CD4-positive, alpha-beta memory T cell (primary cell): ENCODE results near the gene METTL1. TPM values are rescaled to one million over a fixed set of nuclear protein-coding genes. Genes with fewer than 3 reads are reported as not detected.

Experiments used
- CTCF ChIA-PET: fragments of 350-600 bp; sonication (Branson Sonifier 250); formaldehyde crosslinking; loops from one replicate; lab custom pipeline; 2021; ENCODE audit warnings: inconsistent platforms; ENCODE audit not compliant: partially characterized antibody; lab: Charles Lee
- POLR2A ChIA-PET: fragments of 350-600 bp; sonication (Branson Sonifier 250); formaldehyde crosslinking; loops from one replicate; lab custom pipeline; 2021; ENCODE audit not compliant: partially characterized antibody; lab: Charles Lee
- DNase-seq, 5 donors: peaks; one replicate each; pipeline versions ENCODE4 v3.0.0 to v3.0.0-alpha.2; 2020 to 2022; ENCODE audit warnings: mixed read lengths in 1 of 5
- H3K27ac ChIP-seq: one replicate; pipeline ENCODE4 v1.7.0; 2013; ENCODE audit warnings: low read depth, low read length
- H3K27me3 ChIP-seq: 2 replicates; pipeline ENCODE4 v1.7.0; 2013; ENCODE audit warnings: mild to moderate bottlenecking, low read length, moderate library complexity; ENCODE audit not compliant: insufficient read depth
- H3K36me3 ChIP-seq: 2 replicates; pipeline ENCODE4 v1.7.0; 2013; ENCODE audit warnings: mild to moderate bottlenecking, low read length, moderate library complexity; ENCODE audit not compliant: insufficient read depth
- H3K4me1 ChIP-seq: 2 replicates; pipeline ENCODE4 v1.7.0; 2013; ENCODE audit warnings: mild to moderate bottlenecking, low read length, moderate library complexity; ENCODE audit not compliant: insufficient read depth
- H3K4me3 ChIP-seq, 2 donors: one replicate each; pipeline ENCODE4 v1.7.0; 2013; ENCODE audit warnings: low read length in 2 of 2, mild to moderate bottlenecking in 1 of 2
- H3K9me3 ChIP-seq, 2 donors: one replicate each; pipeline ENCODE4 v1.7.0; 2013; ENCODE audit warnings: low read length in 2 of 2, control low read depth in 1 of 2; ENCODE audit not compliant: control insufficient read depth in 1 of 2
- H3K27ac Mint-ChIP-seq, 7 donors: one replicate each; pipeline ENCODE4 v1.8.0; 2020 to 2021; ENCODE audit warnings: mixed read lengths in 7 of 7, mild to moderate bottlenecking in 6 of 7, inconsistent platforms in 3 of 7, moderate library complexity in 3 of 7
- H3K27me3 Mint-ChIP-seq, 2 donors: one replicate each; pipeline ENCODE4 v1.8.0; 2020 to 2021; ENCODE audit warnings: mixed read lengths in 2 of 2
- H3K36me3 Mint-ChIP-seq, 2 donors: one replicate each; pipeline ENCODE4 v1.8.0; 2020 to 2021; ENCODE audit warnings: mixed read lengths in 2 of 2, inconsistent platforms in 1 of 2, mild to moderate bottlenecking in 1 of 2
- H3K4me1 Mint-ChIP-seq, 4 donors: one replicate each; pipeline ENCODE4 v1.8.0; 2020 to 2021; ENCODE audit warnings: mixed read lengths in 4 of 4, mild to moderate bottlenecking in 1 of 4
- H3K4me3 Mint-ChIP-seq, 8 donors: one replicate each; pipeline ENCODE4 v1.8.0; 2020 to 2021; ENCODE audit warnings: mixed read lengths in 8 of 8, mild to moderate bottlenecking in 7 of 8, moderate library complexity in 6 of 8, inconsistent platforms in 3 of 8
- H3K9me3 Mint-ChIP-seq, 8 donors: one replicate each; pipeline ENCODE4 v1.8.0; 2020 to 2021; ENCODE audit warnings: mixed read lengths in 8 of 8, mild to moderate bottlenecking in 5 of 8, inconsistent platforms in 3 of 8, moderate library complexity in 1 of 8
- intact Hi-C: fragments of 100-400 bp; cut with micrococcal nuclease; formaldehyde crosslinking; loops from one replicate; pipeline ENCODE4 v1.15.1; 2023
- polyA plus RNA-seq, 2 donors: library from polyadenylated mRNA; unstranded; fragments of 300-500 nt; fragmentation: Illumina TruSeq; gene quantifications; one replicate each; pipeline ENCODE4 v1.2.3, GENCODE V29; 2021
- total RNA-seq, 2 experiments: library from RNA; stranded (reverse); gene quantifications; one replicate each; pipeline ENCODE4 v1.2.3, GENCODE V29; 2021

The METTL1 gene
- total and polyA plus RNA-seq, 4 experiments from 2014 or later: 9.9 to 19.1 (median 13.6) TPM

GRCh38 chr12:57783466-57783801 is 11.5 kb upstream of the METTL1 start:
- intact Hi-C loops: loop anchor here (2.0 kb wide), 1 partner anchor 201 kb away; no protein-coding TSS in a partner anchor
- Mint-ChIP-seq H3K4me3 (peak overlapping the region; percentile 95 to 100 (median 98)), H3K36me3 (peaks cover 18 to 39% of the 10 kb centered on the region in 2 donors), H3K27ac (peak overlapping the region; percentile 95 to 100 (median 99)), H3K27me3 (no peaks in the 10 kb centered on the region), H3K4me1 (peaks cover 43 to 51% (median 47%) of the 10 kb centered on the region in 4 donors), H3K9me3 (peaks cover 0 to 4% (median 0%) of the 10 kb centered on the region in 8 donors)
- ChIA-PET CTCF (interaction anchor here (0.7 to 7.8 kb wide), 15 partner anchors 10 to 325 kb away, joined by 3 to 64 read pairs (median 4); partner anchors contain the start of genes AVIL, CTDSP2, EEF1AKMT3 and METTL1), POLR2A (interaction anchor here (0.9 to 7.0 kb wide), 13 partner anchors 10 to 158 kb away, joined by 3 to 53 read pairs (median 4); partner anchors contain the start of genes ATP23, CYP27B1, EEF1AKMT3 and MARCHF9)
- DNase-seq: no peak
- H3K9me3 ChIP-seq: no peaks in the 10 kb centered on the region
- peak overlapping the region; percentile 92 to 97 for H3K4me3 ChIP-seq
- peaks cover 53% of the 10 kb centered on the region for H3K4me1 ChIP-seq
- H3K36me3 ChIP-seq: peaks cover 21% of the 10 kb centered on the region
- H3K27ac ChIP-seq: peak overlapping the region; percentile 73
- no peaks in the 10 kb centered on the region for H3K27me3 ChIP-seq

- H3K36me3 Mint-ChIP-seq: peaks cover 15 to 36% of the 10 kb centered on the region in 2 donors
- POLR2A ChIA-PET: interaction anchor here (0.7 to 7.0 kb wide), 15 partner anchors 10 to 158 kb away, joined by 3 to 53 read pairs (median 4); partner anchors contain the start of genes ATP23, CYP27B1, EEF1AKMT3 and MARCHF9
These were observed 10.9 kb upstream of the METTL1 start, which contains the start of gene TSFM for GRCh38 chr12:57782608-57783465. Gene TSFM (plus strand): TSS chr12:57782787. CDS start chr12:57782802, 15 bp downstream.

GRCh38 chr12:57782243-57782607 is 10.3 kb upstream of the METTL1 start:
- Mint-ChIP-seq H3K9me3 (peaks cover 0 to 4% (median 0%) of the 10 kb centered on the region in 8 donors), H3K27me3 (no peaks in the 10 kb centered on the region), H3K27ac (peak overlapping the region; percentile 95 to 100 (median 99)), H3K36me3 (peaks cover 10 to 30% of the 10 kb centered on the region in 2 donors), H3K4me1 (peaks cover 46 to 59% (median 53%) of the 10 kb centered on the region in 4 donors), H3K4me3 (peak overlapping the region; percentile 95 to 100 (median 98))
- no peaks in the 10 kb centered on the region for H3K27me3 ChIP-seq
- peaks cover 59% of the 10 kb centered on the region for H3K4me1 ChIP-seq
- no peaks in the 10 kb centered on the region for H3K9me3 ChIP-seq
- ChIA-PET POLR2A (interaction anchor here (0.8 to 7.0 kb wide), 13 partner anchors 10 to 155 kb away, joined by 3 to 53 read pairs (median 4); partner anchors contain the start of genes CTDSP2, CYP27B1, EEF1AKMT3 and MARCHF9), CTCF (interaction anchor here (0.8 to 7.8 kb wide), 20 partner anchors 9 to 125 kb away, joined by 3 to 64 read pairs (median 6); partner anchors contain the start of genes AVIL, CDK4, CTDSP2 and EEF1AKMT3)
- intact Hi-C loops: loop anchor here (1.0 to 2.0 kb wide), 7 partner anchors 10 to 199 kb away; partner anchors contain the start of genes CDK4, EEF1AKMT3 and METTL1
- peaks cover 19% of the 10 kb centered on the region for H3K36me3 ChIP-seq
- peak overlapping the region in 1 of 2 donors; percentile 92 for H3K4me3 ChIP-seq
- peak overlapping the region; percentile 73 for H3K27ac ChIP-seq
- no peak for DNase-seq

More at GRCh38 chr12:57782608-57783465, 10.9 kb upstream of the METTL1 start, which contains the start of gene TSFM:
- Mint-ChIP-seq H3K9me3 (peaks cover 0 to 4% (median 0%) of the 10 kb centered on the region in 8 donors), H3K4me3 (peak within 1 kb of the TSS; percentile 95 to 100 (median 98)), H3K27me3 (no peaks in the 10 kb centered on the region), H3K27ac (peak within 1 kb of the TSS; percentile 95 to 100 (median 99)), H3K4me1 (peaks cover 46 to 57% (median 50%) of the 10 kb centered on the region in 4 donors)
- CTCF ChIA-PET: interaction anchor here (0.6 to 7.8 kb wide), 19 partner anchors 9 to 324 kb away, joined by 3 to 64 read pairs (median 4); partner anchors contain the start of genes AVIL, CTDSP2, EEF1AKMT3 and METTL1
- peak; percentile 93 to 96 (median 94) for DNase-seq
- Histone ChIP-seq H3K4me3 (peak within 1 kb of the TSS; percentile 92 to 97), H3K4me1 (peaks cover 59% of the 10 kb centered on the region), H3K27ac (peak within 1 kb of the TSS; percentile 73), H3K36me3 (peaks cover 21% of the 10 kb centered on the region), H3K9me3 (no peaks in the 10 kb centered on the region), H3K27me3 (no peaks in the 10 kb centered on the region)
- intact Hi-C loops: loop anchor here (1.0 to 2.0 kb wide), 7 partner anchors 11 to 200 kb away; partner anchors contain the start of genes CDK4, EEF1AKMT3 and METTL1

GRCh38 chr12:57781801-57782200 is 9.9 kb upstream of the METTL1 start:
- Histone ChIP-seq H3K9me3 (no peaks in the 10 kb centered on the region), H3K36me3 (peaks cover 14% of the 10 kb centered on the region), H3K27me3 (no peaks in the 10 kb centered on the region), H3K4me3 (peak overlapping the region in 1 of 2 donors; percentile 92), H3K4me1 (peaks cover 59% of the 10 kb centered on the region), H3K27ac (peak overlapping the region; percentile 73)
- peak in 1 of 5 donors; percentile 9 for DNase-seq
- Mint-ChIP-seq H3K27ac (peak overlapping the region; percentile 95 to 100 (median 99)), H3K36me3 (peaks cover 9 to 26% of the 10 kb centered on the region in 2 donors), H3K4me3 (peak overlapping the region; percentile 21 to 100 (median 97)), H3K27me3 (no peaks in the 10 kb centered on the region), H3K4me1 (peaks cover 46 to 64% (median 54%) of the 10 kb centered on the region in 4 donors), H3K9me3 (peaks cover 0 to 4% (median 0%) of the 10 kb centered on the region in 8 donors)
- intact Hi-C loops: loop anchor here (1.0 to 2.0 kb wide), 7 partner anchors 10 to 199 kb away; partner anchors contain the start of genes CDK4, EEF1AKMT3 and METTL1
- ChIA-PET POLR2A (interaction anchor here (0.7 to 7.0 kb wide), 13 partner anchors 9 to 155 kb away, joined by 3 to 53 read pairs (median 3); partner anchors contain the start of genes CDK4, CTDSP2, CYP27B1 and EEF1AKMT3), CTCF (interaction anchor here (0.7 to 7.8 kb wide), 17 partner anchors 8 to 125 kb away, joined by 3 to 64 read pairs (median 6); partner anchors contain the start of genes CDK4, CYP27B1, EEF1AKMT3 and METTL1)

GRCh38 chr12:57781244-57781643 is 9.3 kb upstream of the METTL1 start:
- H3K4me1 ChIP-seq: peaks cover 59% of the 10 kb centered on the region
- Mint-ChIP-seq H3K36me3 (peaks cover 6 to 20% of the 10 kb centered on the region in 2 donors), H3K27ac (peak overlapping the region; percentile 95 to 100 (median 99)), H3K4me3 (peak overlapping the region; percentile 21 to 100 (median 97)), H3K4me1 (peaks cover 42 to 64% (median 54%) of the 10 kb centered on the region in 4 donors), H3K27me3 (no peaks in the 10 kb centered on the region), H3K9me3 (peaks cover 0 to 4% (median 0%) of the 10 kb centered on the region in 8 donors)
- intact Hi-C loops: no loop called here
- no peaks in the 10 kb centered on the region for H3K27me3 ChIP-seq
- peak in 2 of 5 donors; percentile 43 for DNase-seq
- POLR2A ChIA-PET: interaction anchor here (0.7 to 7.0 kb wide), 14 partner anchors 9 to 156 kb away, joined by 3 to 53 read pairs (median 3); partner anchors contain the start of genes CDK4, CTDSP2, CYP27B1 and EEF1AKMT3
- H3K4me3 ChIP-seq: no peak overlapping the region
- H3K36me3 ChIP-seq: peaks cover 9% of the 10 kb centered on the region
- no peaks in the 10 kb centered on the region for H3K9me3 ChIP-seq
- CTCF ChIA-PET: interaction anchor here (0.7 to 7.8 kb wide), 17 partner anchors 8 to 126 kb away, joined by 3 to 64 read pairs (median 6); partner anchors contain the start of genes CDK4, CTDSP2, CYP27B1 and EEF1AKMT3
- H3K27ac ChIP-seq: peak overlapping the region; percentile 73
